Type B pancreatic cell (in vitro differentiated cells): ENCODE measurements around the gene NR2F1. TPM values are rescaled to one million over a fixed set of nuclear protein-coding genes. Genes with fewer than 3 reads are reported as not detected.

Experiments used
- DNase-seq: peaks from one replicate; pipeline ENCODE4 v3.0.0; 2021; ENCODE audit warnings: mixed read lengths; ENCODE audit not compliant: unreplicated experiment; ENCODE audit errors: extremely low spot score
- H3K27ac Mint-ChIP-seq: 2 replicates; pipeline ENCODE4 v1.8.0; 2021; ENCODE audit warnings: mild to moderate bottlenecking, mixed read lengths
- H3K27me3 Mint-ChIP-seq: 2 replicates; pipeline ENCODE4 v1.8.0; 2021; ENCODE audit warnings: mixed read lengths
- H3K36me3 Mint-ChIP-seq: 2 replicates; pipeline ENCODE4 v1.8.0; 2021; ENCODE audit warnings: mixed read lengths
- H3K4me1 Mint-ChIP-seq: one replicate; pipeline ENCODE4 v1.8.0; 2021; ENCODE audit warnings: mixed read lengths; ENCODE audit not compliant: unreplicated experiment
- H3K4me3 Mint-ChIP-seq: 2 replicates; pipeline ENCODE4 v1.8.0; 2021; ENCODE audit warnings: mild to moderate bottlenecking, mixed read lengths
- H3K9me3 Mint-ChIP-seq: 2 replicates; pipeline ENCODE4 v1.8.0; 2021; ENCODE audit warnings: mixed read lengths
- total RNA-seq: library from RNA; stranded (reverse); gene quantifications from 2 replicates; pipeline ENCODE4 v1.2.1, GENCODE V29; 2021; ENCODE audit warnings: low replicate concordance
- TF ChIP-seq, protein P1 (sequence below): fragments of 200-600 bp; sonication (generic); conservative IDR thresholded peaks from 2 replicates; pipeline ENCODE4 v1.5.0; 2021; ENCODE audit warnings: antibody characterized with exemption, mild to moderate bottlenecking

NR2F1 gene
- total RNA-seq, 1 donor from 2014 or later, result 126 TPM

- no peaks in the 10 kb centered on the region for H3K9me3 Mint-ChIP-seq
- TF ChIP-seq, protein P1, sequence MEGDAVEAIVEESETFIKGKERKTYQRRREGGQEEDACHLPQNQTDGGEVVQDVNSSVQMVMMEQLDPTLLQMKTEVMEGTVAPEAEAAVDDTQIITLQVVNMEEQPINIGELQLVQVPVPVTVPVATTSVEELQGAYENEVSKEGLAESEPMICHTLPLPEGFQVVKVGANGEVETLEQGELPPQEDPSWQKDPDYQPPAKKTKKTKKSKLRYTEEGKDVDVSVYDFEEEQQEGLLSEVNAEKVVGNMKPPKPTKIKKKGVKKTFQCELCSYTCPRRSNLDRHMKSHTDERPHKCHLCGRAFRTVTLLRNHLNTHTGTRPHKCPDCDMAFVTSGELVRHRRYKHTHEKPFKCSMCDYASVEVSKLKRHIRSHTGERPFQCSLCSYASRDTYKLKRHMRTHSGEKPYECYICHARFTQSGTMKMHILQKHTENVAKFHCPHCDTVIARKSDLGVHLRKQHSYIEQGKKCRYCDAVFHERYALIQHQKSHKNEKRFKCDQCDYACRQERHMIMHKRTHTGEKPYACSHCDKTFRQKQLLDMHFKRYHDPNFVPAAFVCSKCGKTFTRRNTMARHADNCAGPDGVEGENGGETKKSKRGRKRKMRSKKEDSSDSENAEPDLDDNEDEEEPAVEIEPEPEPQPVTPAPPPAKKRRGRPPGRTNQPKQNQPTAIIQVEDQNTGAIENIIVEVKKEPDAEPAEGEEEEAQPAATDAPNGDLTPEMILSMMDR, result no peak
- H3K27ac Mint-ChIP-seq, result peak overlapping the region; percentile 42
- DNase-seq, result peak; percentile 75
- peaks cover 87% of the 10 kb centered on the region for H3K27me3 Mint-ChIP-seq
- no peaks in the 10 kb centered on the region for H3K36me3 Mint-ChIP-seq
- peaks cover 50% of the 10 kb centered on the region for H3K4me1 Mint-ChIP-seq
- H3K4me3 Mint-ChIP-seq, result peak overlapping the region; percentile 74
These were observed 10.2 kb upstream of the NR2F1 start for GRCh38 chr5:93572608-93573353.

GRCh38 chr5:93573354-93574351, 9.4 kb upstream of the NR2F1 start:
- Mint-ChIP-seq H3K4me1 (peaks cover 54% of the 10 kb centered on the region), H3K36me3 (no peaks in the 10 kb centered on the region), H3K27ac (peak overlapping the region; percentile 42), H3K9me3 (no peaks in the 10 kb centered on the region), H3K27me3 (peaks cover 91% of the 10 kb centered on the region), H3K4me3 (peak overlapping the region; percentile 74)
- TF ChIP-seq, protein P1, result no peak
- no peak for DNase-seq

DNA sequence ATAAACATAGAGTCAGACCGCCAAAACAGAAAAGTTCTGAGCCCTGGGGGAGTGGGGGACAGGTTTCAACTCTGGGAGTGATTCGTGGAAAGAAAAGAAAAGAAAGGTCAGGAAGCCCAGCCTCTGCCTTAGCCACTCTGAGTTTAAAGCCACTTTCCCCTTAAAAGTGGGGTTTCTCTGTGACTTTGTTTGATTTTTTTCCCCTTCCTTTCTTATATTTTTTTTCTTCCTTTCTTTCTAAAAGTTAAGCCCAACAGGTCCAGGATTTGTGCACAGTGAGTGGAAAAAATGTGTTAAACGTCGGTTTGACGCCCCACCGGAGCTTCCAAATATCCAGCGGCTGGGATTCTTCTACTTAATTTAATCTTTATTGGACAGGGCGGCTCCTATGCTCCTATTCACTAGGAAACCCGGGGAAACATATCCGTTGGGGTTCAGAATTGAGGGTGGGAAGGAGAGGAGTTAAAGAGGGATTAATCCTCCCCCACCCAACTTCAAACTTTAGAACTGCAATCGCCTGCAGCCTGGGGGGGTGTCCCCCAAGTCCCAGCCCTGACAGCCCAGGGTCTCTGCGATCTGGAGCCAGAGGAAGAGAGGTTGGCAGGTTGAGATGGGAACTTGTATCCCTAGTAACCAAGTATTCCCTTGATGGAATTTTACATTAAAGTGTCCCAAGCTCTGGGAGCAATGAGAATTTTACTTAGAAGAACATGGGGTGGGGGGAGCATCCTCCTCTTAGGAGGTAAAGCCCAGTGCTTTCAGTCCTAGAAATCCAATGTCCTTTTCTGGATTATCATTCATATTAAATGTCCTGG, 8.3 kb upstream of the NR2F1 start:
- H3K27me3 Mint-ChIP-seq, result peaks cover 84% of the 10 kb centered on the region
- no peak for DNase-seq
- no peaks in the 10 kb centered on the region for H3K36me3 Mint-ChIP-seq
- TF ChIP-seq, protein P1, result no peak
- no peaks in the 10 kb centered on the region for H3K9me3 Mint-ChIP-seq
- H3K27ac Mint-ChIP-seq, result no peak overlapping the region
- peaks cover 45% of the 10 kb centered on the region for H3K4me1 Mint-ChIP-seq
- peak overlapping the region; percentile 74 for H3K4me3 Mint-ChIP-seq

GRCh38 chr5:93575461-93576414, 7.3 kb upstream of the NR2F1 start:
- peaks cover 86% of the 10 kb centered on the region for H3K27me3 Mint-ChIP-seq

More at GRCh38 chr5:93575461-93576414, 7.3 kb upstream of the NR2F1 start:
- Mint-ChIP-seq H3K4me1 (peaks cover 45% of the 10 kb centered on the region), H3K9me3 (no peaks in the 10 kb centered on the region), H3K36me3 (no peaks in the 10 kb centered on the region), H3K4me3 (peak overlapping the region; percentile 57), H3K27ac (no peak overlapping the region)
- DNase-seq, result no peak
- TF ChIP-seq, protein P1, result no peak
